K562 (cell line): ENCODE results near the gene MS4A7.

ENCODE experiments used
- CTCF ChIP-seq, 3 experiments: IDR thresholded peaks in 2 of 3; conservative IDR thresholded peaks in 1 of 3; 2 replicates each; pipeline ENCODE4 v1.5.1; 2011 to 2012; ENCODE audit warnings: low read length in 3 of 3, mild to moderate bottlenecking in 3 of 3, control low read depth in 2 of 3, improper control_type of control experiment in 1 of 3, inconsistent platforms in 1 of 3, low read depth in 1 of 3, mixed read lengths in 1 of 3, moderate library complexity in 1 of 3; ENCODE audit not compliant: insufficient read depth in 2 of 3
- EZH2 ChIP-seq: IDR thresholded peaks from 2 replicates; pipeline ENCODE4 v1.6.1; 2012; ENCODE audit warnings: low read depth, mild to moderate bottlenecking, inconsistent platforms, low read length, borderline replicate concordance
- MXI1 ChIP-seq: IDR thresholded peaks from 2 replicates; pipeline ENCODE4 v1.6.1; 2011; ENCODE audit warnings: low read depth, mild to moderate bottlenecking, improper control_type of control experiment, low read length
- SMARCC2 ChIP-seq: fragments of 450-650 bp; IDR thresholded peaks from 2 replicates; pipeline ENCODE4 v1.6.1; 2017; ENCODE audit warnings: antibody characterized with exemption, moderate library complexity, mild to moderate bottlenecking, low read depth
- ZNF316 ChIP-seq: fragments of 450-650 bp; IDR thresholded peaks from 2 replicates; pipeline ENCODE4 v1.6.1; 2016

- no peak for TF ChIP-seq CTCF (IDR thresholded peaks at IDR 0.05 in 2 of 3, conservative IDR thresholded peaks at IDR 0.05 in 1 of 3; ENCODE audit: insufficient read depth in 2 of 3, low read depth in 1 of 3, low read length in 3 of 3)
- TF ChIP-seq MXI1: no peak
- TF ChIP-seq EZH2: no peak
- no peak for TF ChIP-seq ZNF316
- TF ChIP-seq SMARCC2: no peak
Measured at GRCh38 chr11:60362241-60362640, 16.1 kb upstream of the MS4A7 start.
